NCI-H2171 (cell line): ENCODE results near the gene KANK2.
"Not testable (repeated sequence)": the region's sequence is repeated elsewhere in the genome, so short reads cannot be mapped to it uniquely, and the experiment has no call there.

Source experiments
- DNase-seq: peaks from one replicate; lab custom pipeline; 2025; lab: John Stamatoyannopoulos, UW

KANK2 gene

GRCh38 chr19:11196406-11197287 is 698 bp downstream of the KANK2 start:
- no peak for DNase-seq

- no peak for DNase-seq
Observed at GRCh38 chr19:11195681-11196080, 1.7 kb downstream of the KANK2 start.

GRCh38 chr19:11194656-11195558 is 2.4 kb downstream of the KANK2 start:
- DNase-seq = no peak

GRCh38 chr19:11194173-11194572 is 3.2 kb downstream of the KANK2 start:
- DNase-seq = no peak

GRCh38 chr19:11192957-11193939 is 4.1 kb downstream of the KANK2 start:
- peak; percentile 22 for DNase-seq

GRCh38 chr19:11191934-11192333 is 5.4 kb downstream of the KANK2 start:
- DNase-seq = no peak

GRCh38 chr19:11191273-11191755 is 6.0 kb downstream of the KANK2 start:
- no peak for DNase-seq

GRCh38 chr19:11190501-11190900 is 6.8 kb downstream of the KANK2 start:
- no peak for DNase-seq

- DNase-seq = no peak
Observed at GRCh38 chr19:11187441-11187840, 9.9 kb downstream of the KANK2 start.

- DNase-seq = no peak
Observed at GRCh38 chr19:11182994-11183393, 14.4 kb downstream of the KANK2 start.

GRCh38 chr19:11181488-11181887 is 15.9 kb downstream of the KANK2 start:
- DNase-seq = no peak

- DNase-seq = not testable (repeated sequence)
Observed at GRCh38 chr19:11180975-11181374, 16.4 kb downstream of the KANK2 start.

- no peak for DNase-seq
Observed at GRCh38 chr19:11180346-11180745, 17.0 kb downstream of the KANK2 start.

- no peak for DNase-seq
Observed at GRCh38 chr19:11179716-11180297, 17.5 kb downstream of the KANK2 start.

GRCh38 chr19:11179145-11179465 is 18.2 kb downstream of the KANK2 start:
- not testable (repeated sequence) for DNase-seq

- DNase-seq = no peak
Observed at GRCh38 chr19:11177592-11177991, 19.8 kb downstream of the KANK2 start.

GRCh38 chr19:11176466-11177193 is 20.7 kb downstream of the KANK2 start:
- no peak for DNase-seq

- DNase-seq = no peak
Observed at GRCh38 chr19:11175920-11176319, 21.4 kb downstream of the KANK2 start.

GRCh38 chr19:11174336-11174735 is 23.0 kb downstream of the KANK2 start:
- DNase-seq = peak; percentile 44

- DNase-seq = no peak
Observed at GRCh38 chr19:11173516-11174155, 23.7 kb downstream of the KANK2 start.
